ENCODE results near the gene PPP1R3D.

PPP1R3D gene

DNA sequence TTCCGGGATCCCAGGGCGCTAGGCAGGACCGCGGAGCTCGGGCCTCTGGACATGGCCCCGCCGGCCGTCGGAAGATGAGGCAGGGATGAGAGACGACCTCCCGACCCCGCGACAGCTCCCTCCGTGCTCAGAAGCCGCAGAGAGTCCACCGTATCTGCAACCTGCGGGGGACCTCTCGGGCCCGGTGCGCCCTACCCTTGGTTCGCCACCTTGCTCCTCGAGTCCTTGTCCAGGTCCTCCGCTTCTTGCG is 301 bp downstream of the PPP1R3D start:
- peaks cover 11% of the 10 kb centered on the region for H3K36me3 ChIP-seq (replicated peaks)
- in situ Hi-C loops (cut with HindIII; ENCODE audit: low pct_ligation_motif_present, low sequenced_read_pairs), result no loop called here
- H3K27ac ChIP-seq, result peak overlapping the region; percentile 94
- no peaks in the 10 kb centered on the region for H3K27me3 ChIP-seq (replicated peaks)
- no peak for TF ChIP-seq CTCF (IDR thresholded peaks at IDR 0.05; ENCODE audit: low read depth, low read length, missing control alignments)
- DNase-seq, result no peak
- H3K4me3 ChIP-seq (ENCODE audit: low read depth, low read length), result peak overlapping the region; percentile 73

DNA sequence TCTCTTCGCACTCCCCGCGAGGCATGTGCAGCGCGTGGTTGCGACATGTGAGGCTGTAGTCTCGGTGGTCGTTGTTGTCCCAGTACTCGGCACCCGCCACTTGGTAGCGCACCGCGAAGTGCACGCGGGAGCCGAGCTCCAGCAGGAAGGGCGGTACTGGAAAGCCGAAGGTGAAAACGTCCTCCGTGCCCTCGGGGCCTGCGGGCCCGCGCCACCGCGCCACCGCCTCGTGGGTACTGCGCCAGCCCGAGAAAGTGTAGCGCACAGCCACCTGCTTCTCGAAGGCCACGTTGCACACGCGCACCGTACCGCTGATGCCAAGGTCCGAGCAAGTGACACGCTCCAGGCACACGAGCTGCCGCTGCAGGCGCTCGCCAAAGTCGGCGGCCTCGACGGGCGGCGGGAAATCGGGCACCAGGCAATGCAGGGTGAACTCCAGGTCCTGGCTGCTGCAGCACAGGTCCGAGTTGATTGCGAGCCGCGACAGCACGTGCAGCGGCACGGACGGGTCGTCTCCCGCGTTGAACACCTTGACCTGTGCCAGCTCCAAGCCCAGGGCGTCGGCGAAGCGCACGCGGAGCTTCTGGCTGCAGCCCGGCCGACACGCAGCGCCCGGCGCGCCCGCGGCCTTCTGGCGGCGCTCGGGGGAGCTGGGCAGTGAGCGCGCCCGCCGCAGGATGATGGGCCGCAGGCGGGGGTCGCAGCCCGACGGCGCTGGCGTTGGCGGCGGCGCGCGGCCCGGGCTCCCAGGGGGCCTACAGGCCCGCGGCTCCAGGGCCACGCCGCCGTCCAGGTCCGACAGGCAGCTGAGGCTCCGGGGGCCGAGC is 840 bp downstream of the PPP1R3D start:
- H3K27me3 ChIP-seq (replicated peaks), result no peaks in the 10 kb centered on the region
- H3K4me3 ChIP-seq (ENCODE audit: low read depth, low read length), result peak overlapping the region; percentile 73
- in situ Hi-C loops (cut with HindIII; ENCODE audit: low pct_ligation_motif_present, low sequenced_read_pairs), result no loop called here
- peak overlapping the region; percentile 94 for H3K27ac ChIP-seq
- H3K36me3 ChIP-seq (replicated peaks), result peaks cover 5% of the 10 kb centered on the region
- no peak for TF ChIP-seq CTCF (IDR thresholded peaks at IDR 0.05; ENCODE audit: low read depth, low read length, missing control alignments)
- DNase-seq, result no peak

- H3K27ac ChIP-seq, result no peak overlapping the region
- H3K4me3 ChIP-seq (ENCODE audit: low read depth, low read length), result no peak overlapping the region
- H3K27me3 ChIP-seq (replicated peaks), result no peaks in the 10 kb centered on the region
- no peak for DNase-seq
- no peak for TF ChIP-seq CTCF (IDR thresholded peaks at IDR 0.05; ENCODE audit: low read depth, low read length, missing control alignments)
- in situ Hi-C loops (cut with HindIII; ENCODE audit: low pct_ligation_motif_present, low sequenced_read_pairs), result no loop called here
- H3K36me3 ChIP-seq (replicated peaks), result no peaks in the 10 kb centered on the region
These were observed 1.4 kb downstream of the PPP1R3D start for GRCh38 chr20:59938696-59939051.

GRCh38 chr20:59938221-59938620 is 1.9 kb downstream of the PPP1R3D start:
- in situ Hi-C loops (cut with HindIII; ENCODE audit: low pct_ligation_motif_present, low sequenced_read_pairs), result no loop called here

GRCh38 chr20:59937150-59937549 is 3.0 kb downstream of the PPP1R3D start:
- in situ Hi-C loops (cut with HindIII; ENCODE audit: low pct_ligation_motif_present, low sequenced_read_pairs), result no loop called here
- no peaks in the 10 kb centered on the region for H3K36me3 ChIP-seq (replicated peaks)

More at GRCh38 chr20:59938221-59938620, 1.9 kb downstream of the PPP1R3D start:
- no peak overlapping the region for H3K27ac ChIP-seq
- H3K4me3 ChIP-seq (ENCODE audit: low read depth, low read length), result no peak overlapping the region
- peak; percentile 21 for DNase-seq
- H3K27me3 ChIP-seq (replicated peaks), result no peaks in the 10 kb centered on the region
- no peaks in the 10 kb centered on the region for H3K36me3 ChIP-seq (replicated peaks)
- TF ChIP-seq CTCF (IDR thresholded peaks at IDR 0.05; ENCODE audit: low read depth, low read length, missing control alignments), result no peak

More at GRCh38 chr20:59937150-59937549, 3.0 kb downstream of the PPP1R3D start:
- Histone ChIP-seq H3K27me3 (replicated peaks) (no peaks in the 10 kb centered on the region), H3K27ac (no peak overlapping the region), H3K4me3 (ENCODE audit: low read depth, low read length) (no peak overlapping the region)
- DNase-seq, result no peak
- TF ChIP-seq CTCF (IDR thresholded peaks at IDR 0.05; ENCODE audit: low read depth, low read length, missing control alignments), result no peak
